UCSD-AML1 (cell line): ENCODE measurements around the gene ARHGAP45.
"Not testable (repeated sequence)": the region's sequence is repeated elsewhere in the genome, so short reads cannot be mapped to it uniquely, and the experiment has no call there.

Experiments used
- DNase-seq: peaks from one replicate; lab custom pipeline; 2025; ENCODE audit not compliant: unreplicated experiment; lab: John Stamatoyannopoulos, UW

The ARHGAP45 gene

GRCh38 chr19:1066748-1067340 is at the start of gene ARHGAP45:
Gene ARHGAP45, plus strand, starts transcription at chr19:1067167. Its CDS starts 239 bp downstream, at chr19:1067406.
- DNase-seq: peak; percentile 82

GRCh38 chr19:1017906-1018305 is 49.1 kb upstream of the ARHGAP45 start:
- no peak for DNase-seq

GRCh38 chr19:1018393-1018792 is 48.6 kb upstream of the ARHGAP45 start:
- DNase-seq: peak; percentile 19

- DNase-seq: no peak
Observed at GRCh38 chr19:1018932-1019615, 47.9 kb upstream of the ARHGAP45 start.

GRCh38 chr19:1019616-1019961 is 47.4 kb upstream of the ARHGAP45 start:
- no peak for DNase-seq

GRCh38 chr19:1019980-1020867 is 46.7 kb upstream of the ARHGAP45 start:
- DNase-seq: no peak

- DNase-seq: peak; percentile 96
Observed at GRCh38 chr19:1020868-1021425, 46.0 kb upstream of the ARHGAP45 start, which contains the start of gene TMEM259. Gene TMEM259, minus strand, starts transcription at chr19:1021123. Its CDS starts 127 bp downstream, at chr19:1020996.

- not testable (repeated sequence) for DNase-seq
Observed at GRCh38 chr19:1023883-1024188, 43.1 kb upstream of the ARHGAP45 start.

GRCh38 chr19:1025080-1025479 is 41.9 kb upstream of the ARHGAP45 start:
- not testable (repeated sequence) for DNase-seq

GRCh38 chr19:1025960-1026782 is 40.8 kb upstream of the ARHGAP45 start, which contains the start of gene CNN2:
Gene CNN2, plus strand, starts transcription at chr19:1026608. Its CDS starts 54 bp downstream, at chr19:1026662.
- peak; percentile 82 for DNase-seq

GRCh38 chr19:1026783-1027649 is 40.0 kb upstream of the ARHGAP45 start:
- DNase-seq: peak; percentile 38

GRCh38 chr19:1027650-1028061 is 39.3 kb upstream of the ARHGAP45 start:
- no peak for DNase-seq

- DNase-seq: peak; percentile 38
Observed at GRCh38 chr19:1028062-1028926, 38.7 kb upstream of the ARHGAP45 start.

- DNase-seq: no peak
Observed at GRCh38 chr19:1032264-1032867, 34.6 kb upstream of the ARHGAP45 start.

GRCh38 chr19:1035998-1036621 is 30.9 kb upstream of the ARHGAP45 start:
- peak; percentile 23 for DNase-seq

- no peak for DNase-seq
Observed at GRCh38 chr19:1037621-1038064, 29.3 kb upstream of the ARHGAP45 start.

GRCh38 chr19:1038978-1039645 is 27.9 kb upstream of the ARHGAP45 start:
- DNase-seq: no peak
